ENCODE measurements around the gene SPATA4.

Gene SPATA4

GRCh38 chr4:176191974-176192373, 3.4 kb downstream of the SPATA4 start:
- no peak overlapping the region for H3K4me3 ChIP-seq (ENCODE audit: control insufficient read depth in 1 of 7, extremely low read depth in 1 of 7, insufficient read depth in 4 of 7, low read depth in 2 of 7, low read length in 6 of 7)
- DNase-seq, result peak in 2 of 3 donors; percentile 3 to 14
- POLR2A ChIA-PET, result no interaction called here
- no peaks in the 10 kb centered on the region for H3K9me3 ChIP-seq (ENCODE audit: control extremely low read depth in 1 of 5, control insufficient read depth in 4 of 5, insufficient read depth in 2 of 5, low read depth in 1 of 5, low read length in 4 of 5)
- no CpG with 5 or more reads among the region's 1 CpG for WGBS (ENCODE audit: insufficient coverage)
- CTCF ChIA-PET, result no interaction called here
- no peaks in the 10 kb centered on the region for H3K36me3 ChIP-seq (ENCODE audit: control insufficient read depth in 4 of 4, insufficient read depth in 4 of 4, low read length in 3 of 4)
- H3K4me1 ChIP-seq (ENCODE audit: control extremely low read depth in 1 of 4, control insufficient read depth in 4 of 4, insufficient read depth in 4 of 4, low read length in 3 of 4), result peaks cover 0 to 9% (median 6%) of the 10 kb centered on the region in 4 experiments
- H3K27ac ChIP-seq (ENCODE audit: insufficient read depth in 1 of 2, low read depth in 1 of 2, low read length in 2 of 2, poor library complexity in 1 of 2, severe bottlenecking in 2 of 2), result no peak overlapping the region
- H3K27me3 ChIP-seq (replicated peaks in 2 of 5; ENCODE audit: control insufficient read depth in 4 of 5, insufficient read depth in 5 of 5, low read length in 4 of 5), result peaks cover 0 to 2% (median 0%) of the 10 kb centered on the region in 5 experiments

- Histone ChIP-seq H3K4me3 (ENCODE audit: control insufficient read depth in 1 of 7, extremely low read depth in 1 of 7, insufficient read depth in 4 of 7, low read depth in 2 of 7, low read length in 6 of 7) (no peak overlapping the region), H3K4me1 (ENCODE audit: control extremely low read depth in 1 of 4, control insufficient read depth in 4 of 4, insufficient read depth in 4 of 4, low read length in 3 of 4) (peaks cover 0 to 4% (median 3%) of the 10 kb centered on the region in 4 experiments), H3K27me3 (replicated peaks in 2 of 5; ENCODE audit: control insufficient read depth in 4 of 5, insufficient read depth in 5 of 5, low read length in 4 of 5) (peaks cover 0 to 2% (median 0%) of the 10 kb centered on the region in 5 experiments), H3K27ac (ENCODE audit: insufficient read depth in 1 of 2, low read depth in 1 of 2, low read length in 2 of 2, poor library complexity in 1 of 2, severe bottlenecking in 2 of 2) (no peak overlapping the region), H3K9me3 (ENCODE audit: control extremely low read depth in 1 of 5, control insufficient read depth in 4 of 5, insufficient read depth in 2 of 5, low read depth in 1 of 5, low read length in 4 of 5) (no peaks in the 10 kb centered on the region), H3K36me3 (ENCODE audit: control insufficient read depth in 4 of 4, insufficient read depth in 4 of 4, low read length in 3 of 4) (no peaks in the 10 kb centered on the region)
- ChIA-PET CTCF (no interaction called here), POLR2A (no interaction called here)
- WGBS (ENCODE audit: insufficient coverage), result 83% methylated on average over 6 of the region's 11 CpGs
- DNase-seq, result no peak
Measured at GRCh38 chr4:176189891-176190795, 5.2 kb downstream of the SPATA4 start.

GRCh38 chr4:176188654-176189053, 6.7 kb downstream of the SPATA4 start:
- no peaks in the 10 kb centered on the region for H3K36me3 ChIP-seq (ENCODE audit: control insufficient read depth in 4 of 4, insufficient read depth in 4 of 4, low read length in 3 of 4)
- no peak for DNase-seq
- H3K27me3 ChIP-seq (replicated peaks in 2 of 5; ENCODE audit: control insufficient read depth in 4 of 5, insufficient read depth in 5 of 5, low read length in 4 of 5), result peaks cover 0 to 2% (median 0%) of the 10 kb centered on the region in 5 experiments
- POLR2A ChIA-PET, result no interaction called here
- no peak overlapping the region for H3K27ac ChIP-seq (ENCODE audit: insufficient read depth in 1 of 2, low read depth in 1 of 2, low read length in 2 of 2, poor library complexity in 1 of 2, severe bottlenecking in 2 of 2)
- CTCF ChIA-PET, result no interaction called here
- H3K4me3 ChIP-seq (ENCODE audit: control insufficient read depth in 1 of 7, extremely low read depth in 1 of 7, insufficient read depth in 4 of 7, low read depth in 2 of 7, low read length in 6 of 7), result no peak overlapping the region
- no peaks in the 10 kb centered on the region for H3K9me3 ChIP-seq (ENCODE audit: control extremely low read depth in 1 of 5, control insufficient read depth in 4 of 5, insufficient read depth in 2 of 5, low read depth in 1 of 5, low read length in 4 of 5)
- H3K4me1 ChIP-seq (ENCODE audit: control extremely low read depth in 1 of 4, control insufficient read depth in 4 of 4, insufficient read depth in 4 of 4, low read length in 3 of 4), result no peaks in the 10 kb centered on the region

GRCh38 chr4:176187624-176188023, 7.8 kb downstream of the SPATA4 start:
- Histone ChIP-seq H3K27me3 (replicated peaks in 2 of 5; ENCODE audit: control insufficient read depth in 4 of 5, insufficient read depth in 5 of 5, low read length in 4 of 5) (no peaks in the 10 kb centered on the region), H3K9me3 (ENCODE audit: control extremely low read depth in 1 of 5, control insufficient read depth in 4 of 5, insufficient read depth in 2 of 5, low read depth in 1 of 5, low read length in 4 of 5) (no peaks in the 10 kb centered on the region), H3K27ac (ENCODE audit: insufficient read depth in 1 of 2, low read depth in 1 of 2, low read length in 2 of 2, poor library complexity in 1 of 2, severe bottlenecking in 2 of 2) (no peak overlapping the region), H3K4me3 (ENCODE audit: control insufficient read depth in 1 of 7, extremely low read depth in 1 of 7, insufficient read depth in 4 of 7, low read depth in 2 of 7, low read length in 6 of 7) (no peak overlapping the region), H3K4me1 (ENCODE audit: control extremely low read depth in 1 of 4, control insufficient read depth in 4 of 4, insufficient read depth in 4 of 4, low read length in 3 of 4) (no peaks in the 10 kb centered on the region), H3K36me3 (ENCODE audit: control insufficient read depth in 4 of 4, insufficient read depth in 4 of 4, low read length in 3 of 4) (no peaks in the 10 kb centered on the region)
- ChIA-PET CTCF (no interaction called here), POLR2A (no interaction called here)
- DNase-seq, result no peak
- 100% methylated on average over 1 of the region's 2 CpGs for WGBS (ENCODE audit: insufficient coverage)

DNA sequence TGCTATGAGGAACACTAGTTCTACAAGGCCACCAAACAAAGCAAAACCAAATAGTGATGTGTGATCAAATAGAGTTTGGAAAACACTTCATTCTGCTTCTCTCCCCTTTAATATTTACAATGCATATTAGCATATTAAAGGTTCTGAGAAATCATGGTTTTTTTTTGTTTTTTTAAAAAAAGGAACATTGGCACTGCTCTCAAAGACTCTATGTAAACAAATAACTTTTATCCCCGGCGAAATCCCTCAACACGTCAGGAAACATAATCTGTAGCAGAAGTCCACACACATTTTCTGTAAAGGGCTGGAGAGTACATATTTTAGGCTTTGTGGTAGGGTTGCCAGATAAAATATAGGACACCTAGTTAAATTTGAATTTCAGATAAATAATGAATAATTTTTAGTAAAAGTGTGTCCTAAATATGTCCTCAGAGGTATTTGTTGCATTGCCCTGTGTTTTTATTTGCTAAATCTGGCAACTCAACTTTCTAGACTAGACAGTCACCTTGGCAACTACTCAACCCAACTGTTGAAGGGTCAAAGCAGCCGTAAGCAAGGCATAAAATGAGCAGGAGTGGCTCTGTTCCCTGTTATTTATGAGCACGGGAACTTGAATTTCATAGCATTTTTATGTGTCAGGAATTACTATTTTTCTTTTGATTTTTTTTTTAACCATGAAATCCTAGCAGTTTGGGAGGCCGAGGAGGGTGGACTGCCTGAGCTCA, 8.6 kb downstream of the SPATA4 start:
- no peaks in the 10 kb centered on the region for H3K9me3 ChIP-seq (ENCODE audit: control extremely low read depth in 1 of 5, control insufficient read depth in 4 of 5, insufficient read depth in 2 of 5, low read depth in 1 of 5, low read length in 4 of 5)
- 100% methylated on average over 2 of the region's 6 CpGs for WGBS (ENCODE audit: insufficient coverage)
- ChIA-PET POLR2A (no interaction called here), CTCF (no interaction called here)
- no peaks in the 10 kb centered on the region for H3K36me3 ChIP-seq (ENCODE audit: control insufficient read depth in 4 of 4, insufficient read depth in 4 of 4, low read length in 3 of 4)
- no peak overlapping the region for H3K27ac ChIP-seq (ENCODE audit: insufficient read depth in 1 of 2, low read depth in 1 of 2, low read length in 2 of 2, poor library complexity in 1 of 2, severe bottlenecking in 2 of 2)
- DNase-seq, result no peak
- no peaks in the 10 kb centered on the region for H3K4me1 ChIP-seq (ENCODE audit: control extremely low read depth in 1 of 4, control insufficient read depth in 4 of 4, insufficient read depth in 4 of 4, low read length in 3 of 4)
- no peak overlapping the region for H3K4me3 ChIP-seq (ENCODE audit: control insufficient read depth in 1 of 7, extremely low read depth in 1 of 7, insufficient read depth in 4 of 7, low read depth in 2 of 7, low read length in 6 of 7)
- H3K27me3 ChIP-seq (replicated peaks in 2 of 5; ENCODE audit: control insufficient read depth in 4 of 5, insufficient read depth in 5 of 5, low read length in 4 of 5), result no peaks in the 10 kb centered on the region

DNA sequence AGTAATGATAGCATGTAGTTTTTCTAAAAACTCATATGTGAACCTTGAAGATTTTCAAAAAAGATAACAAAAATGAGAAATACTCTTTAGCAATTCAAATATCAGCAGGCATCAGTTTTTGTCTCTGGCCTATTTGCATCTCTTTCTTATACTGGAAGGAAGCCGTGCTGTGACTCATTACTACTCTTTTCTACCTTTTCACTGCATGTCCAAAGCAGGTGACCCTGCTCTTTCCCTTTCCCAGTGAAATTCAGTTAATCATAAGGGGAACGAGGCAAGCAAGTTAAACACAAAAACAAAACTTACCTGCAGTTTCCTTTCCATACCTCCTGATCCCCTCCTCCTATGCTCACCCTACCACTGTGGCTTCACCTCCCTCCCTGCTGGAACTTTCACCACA, 9.3 kb downstream of the SPATA4 start:
- CTCF ChIA-PET, result no interaction called here
- DNase-seq, result no peak
- Histone ChIP-seq H3K9me3 (ENCODE audit: control extremely low read depth in 1 of 5, control insufficient read depth in 4 of 5, insufficient read depth in 2 of 5, low read depth in 1 of 5, low read length in 4 of 5) (no peaks in the 10 kb centered on the region), H3K27ac (ENCODE audit: insufficient read depth in 1 of 2, low read depth in 1 of 2, low read length in 2 of 2, poor library complexity in 1 of 2, severe bottlenecking in 2 of 2) (no peak overlapping the region), H3K36me3 (ENCODE audit: control insufficient read depth in 4 of 4, insufficient read depth in 4 of 4, low read length in 3 of 4) (no peaks in the 10 kb centered on the region), H3K4me1 (ENCODE audit: control extremely low read depth in 1 of 4, control insufficient read depth in 4 of 4, insufficient read depth in 4 of 4, low read length in 3 of 4) (no peaks in the 10 kb centered on the region), H3K27me3 (replicated peaks in 2 of 5; ENCODE audit: control insufficient read depth in 4 of 5, insufficient read depth in 5 of 5, low read length in 4 of 5) (no peaks in the 10 kb centered on the region), H3K4me3 (ENCODE audit: control insufficient read depth in 1 of 7, extremely low read depth in 1 of 7, insufficient read depth in 4 of 7, low read depth in 2 of 7, low read length in 6 of 7) (no peak overlapping the region)
- WGBS (ENCODE audit: insufficient coverage), result 100% methylated on average over 1 of the region's 2 CpGs
- POLR2A ChIA-PET, result no interaction called here

GRCh38 chr4:176185051-176185450, 10.3 kb downstream of the SPATA4 start:
- ChIA-PET CTCF (no interaction called here), POLR2A (no interaction called here)
- DNase-seq, result no peak
- no peak overlapping the region for H3K27ac ChIP-seq (ENCODE audit: insufficient read depth in 1 of 2, low read depth in 1 of 2, low read length in 2 of 2, poor library complexity in 1 of 2, severe bottlenecking in 2 of 2)
- H3K4me3 ChIP-seq (ENCODE audit: control insufficient read depth in 1 of 7, extremely low read depth in 1 of 7, insufficient read depth in 4 of 7, low read depth in 2 of 7, low read length in 6 of 7), result no peak overlapping the region
- H3K9me3 ChIP-seq (ENCODE audit: control extremely low read depth in 1 of 5, control insufficient read depth in 4 of 5, insufficient read depth in 2 of 5, low read depth in 1 of 5, low read length in 4 of 5), result no peaks in the 10 kb centered on the region
- H3K4me1 ChIP-seq (ENCODE audit: control extremely low read depth in 1 of 4, control insufficient read depth in 4 of 4, insufficient read depth in 4 of 4, low read length in 3 of 4), result no peaks in the 10 kb centered on the region
- no peaks in the 10 kb centered on the region for H3K36me3 ChIP-seq (ENCODE audit: control insufficient read depth in 4 of 4, insufficient read depth in 4 of 4, low read length in 3 of 4)
- H3K27me3 ChIP-seq (replicated peaks in 2 of 5; ENCODE audit: control insufficient read depth in 4 of 5, insufficient read depth in 5 of 5, low read length in 4 of 5), result no peaks in the 10 kb centered on the region
- WGBS (ENCODE audit: insufficient coverage), result no CpG with 5 or more reads among the region's 1 CpG

Data from common myeloid progenitor, CD34-positive (primary cell).